GM12878 (cell line): ENCODE measurements around the gene TK1. TPM values are rescaled to one million over a fixed set of nuclear protein-coding genes. Genes with fewer than 3 reads are reported as not detected.
A peak's percentile ranks its signal among the peaks of the same experiment; 100 is the strongest.

Experiments
- CBX3 ChIP-seq: fragments of 200-600 bp; sonication (generic); IDR thresholded peaks from 2 replicates; pipeline ENCODE4 v1.6.1; 2016; ENCODE audit warnings: low read depth, borderline replicate concordance
- CHD1 ChIP-seq: IDR thresholded peaks from 2 replicates; pipeline ENCODE4 v1.6.1; 2012; ENCODE audit warnings: low read depth, low read length, improper control_type of control experiment
- CHD2 ChIP-seq: IDR thresholded peaks from 2 replicates; pipeline ENCODE4 v1.6.1; 2011; ENCODE audit warnings: low read depth, low read length, improper control_type of control experiment, borderline replicate concordance
- IKZF2 ChIP-seq, 2 experiments: fragments of 450-650 bp; IDR thresholded peaks; 2 replicates each; pipeline ENCODE4 v1.6.1; 2017; ENCODE audit warnings: mild to moderate bottlenecking in 2 of 2, moderate library complexity in 2 of 2
- MEF2A ChIP-seq: IDR thresholded peaks from 2 replicates; pipeline ENCODE4 v1.6.1; 2011; ENCODE audit warnings: low read depth, mild to moderate bottlenecking, low read length, moderate library complexity; ENCODE audit not compliant: insufficient read depth
- MXI1 ChIP-seq: fragments of 150-350 bp; IDR thresholded peaks from 2 replicates; pipeline ENCODE4 v1.6.1; 2011; ENCODE audit warnings: low read depth, mild to moderate bottlenecking, inconsistent platforms, low read length, improper control_type of control experiment
- NFYA ChIP-seq: IDR thresholded peaks from 2 replicates; pipeline ENCODE4 v1.6.1; 2011; ENCODE audit warnings: low read depth, mild to moderate bottlenecking, low read length, improper control_type of control experiment, borderline replicate concordance
- PML ChIP-seq: IDR thresholded peaks from 2 replicates; pipeline ENCODE4 v1.6.1; 2012; ENCODE audit warnings: low read length, inconsistent platforms
- POLR2A ChIP-seq: IDR thresholded peaks from 2 replicates; pipeline ENCODE4 v1.6.1; 2011; ENCODE audit warnings: low read depth, mild to moderate bottlenecking, low read length
- RELA ChIP-seq: fragments of 450-650 bp; IDR thresholded peaks from 2 replicates; pipeline ENCODE4 v1.8.0; 2014; ENCODE audit warnings: borderline replicate concordance; ENCODE audit not compliant: partially characterized antibody
- SIN3A ChIP-seq: IDR thresholded peaks from 2 replicates; pipeline ENCODE4 v1.6.1; 2012; ENCODE audit warnings: low read depth, low read length, improper control_type of control experiment
- SREBF2 ChIP-seq: IDR thresholded peaks from 2 replicates; pipeline ENCODE4 v1.6.1; 2012; ENCODE audit warnings: mild to moderate bottlenecking, low read length
- TCF3 ChIP-seq: IDR thresholded peaks from 2 replicates; pipeline ENCODE4 v1.6.1; 2012; ENCODE audit warnings: low read depth, mild to moderate bottlenecking, low read length, borderline replicate concordance; ENCODE audit not compliant: insufficient read depth
- USF1 ChIP-seq: IDR thresholded peaks from 2 replicates; pipeline ENCODE4 v1.6.1; 2011; ENCODE audit warnings: borderline replicate concordance, low read depth, mild to moderate bottlenecking, moderate library complexity, mixed read lengths, low read length; ENCODE audit not compliant: insufficient read depth; ENCODE audit errors: extremely low read length
- polyA plus RNA-seq, 11 experiments: library from polyadenylated mRNA; depleted of rRNA in 4 of 11; unstranded in 6 of 11; stranded (reverse) in 5 of 11; fragments of >200 nt; fragmentation: Nextera tagmentation in 4 of 11; fragmentation: Illumina TruSeq in 1 of 11; extraction: Ambion mirVana in 4 of 11; extraction: Trizol in 1 of 11; gene quantifications; 1 replicate in 1 of 11; 2 replicates in 10 of 11; pipeline versions ENCODE4 v1.2.1 to v1.2.3, GENCODE V29; 2011 to 2016; ENCODE audit warnings: inconsistent platforms in 2 of 11, missing spikeins in 2 of 11, low read depth in 1 of 11
- total RNA-seq, 4 experiments: library from RNA; depleted of rRNA in 3 of 4; stranded (reverse); fragments of >200 nt in 3 of 4; fragmentation: Illumina TruSeq in 1 of 4; extraction: Trizol in 1 of 4; gene quantifications; 2 replicates each; pipeline versions ENCODE4 v1.2.1 to v1.2.3, GENCODE V29; 2013 to 2021
- TF ChIP-seq, protein P1 (sequence below): fragments of 450-650 bp; IDR thresholded peaks from 2 replicates; pipeline ENCODE4 v1.6.1; 2017; ENCODE audit warnings: low read depth, mild to moderate bottlenecking, moderate library complexity
- TF ChIP-seq, protein P2 (sequence below): fragments of 450-650 bp; IDR thresholded peaks from 2 replicates; pipeline ENCODE4 v1.6.1; 2016; ENCODE audit warnings: mild to moderate bottlenecking
- TF ChIP-seq, protein P3 (sequence below): fragments of 450-650 bp; IDR thresholded peaks from 2 replicates; pipeline ENCODE4 v1.6.1; 2016; ENCODE audit warnings: mild to moderate bottlenecking

Gene TK1
- total and polyA plus RNA-seq, 10 of the 15 experiments (the other 5 are each of a cell fraction or from before 2014, with no cell fraction given), result 4.6 to 175 (median 77.9) TPM

- TF ChIP-seq, protein P1, sequence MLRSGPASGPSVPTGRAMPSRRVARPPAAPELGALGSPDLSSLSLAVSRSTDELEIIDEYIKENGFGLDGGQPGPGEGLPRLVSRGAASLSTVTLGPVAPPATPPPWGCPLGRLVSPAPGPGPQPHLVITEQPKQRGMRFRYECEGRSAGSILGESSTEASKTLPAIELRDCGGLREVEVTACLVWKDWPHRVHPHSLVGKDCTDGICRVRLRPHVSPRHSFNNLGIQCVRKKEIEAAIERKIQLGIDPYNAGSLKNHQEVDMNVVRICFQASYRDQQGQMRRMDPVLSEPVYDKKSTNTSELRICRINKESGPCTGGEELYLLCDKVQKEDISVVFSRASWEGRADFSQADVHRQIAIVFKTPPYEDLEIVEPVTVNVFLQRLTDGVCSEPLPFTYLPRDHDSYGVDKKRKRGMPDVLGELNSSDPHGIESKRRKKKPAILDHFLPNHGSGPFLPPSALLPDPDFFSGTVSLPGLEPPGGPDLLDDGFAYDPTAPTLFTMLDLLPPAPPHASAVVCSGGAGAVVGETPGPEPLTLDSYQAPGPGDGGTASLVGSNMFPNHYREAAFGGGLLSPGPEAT, result peak; percentile 86
- TF ChIP-seq SIN3A (no peak), TCF3 (peak; percentile 77), CBX3 (no peak), CHD1 (0 out of 2 replicates have a peak, but pooled peaks have one; percentile 43), RELA (peak; percentile 89), MEF2A (no peak), SREBF2 (no peak), CHD2 (no peak), MXI1 (peak; percentile 59), NFYA (no peak), IKZF2 (IDR thresholded peaks at IDR 0.05) (peak in 1 of 2 experiments; percentile 41; a peak in 2 of 4 replicates), POLR2A (peak; percentile 52), USF1 (peak; percentile 45), PML (no peak)
- TF ChIP-seq, protein P2, sequence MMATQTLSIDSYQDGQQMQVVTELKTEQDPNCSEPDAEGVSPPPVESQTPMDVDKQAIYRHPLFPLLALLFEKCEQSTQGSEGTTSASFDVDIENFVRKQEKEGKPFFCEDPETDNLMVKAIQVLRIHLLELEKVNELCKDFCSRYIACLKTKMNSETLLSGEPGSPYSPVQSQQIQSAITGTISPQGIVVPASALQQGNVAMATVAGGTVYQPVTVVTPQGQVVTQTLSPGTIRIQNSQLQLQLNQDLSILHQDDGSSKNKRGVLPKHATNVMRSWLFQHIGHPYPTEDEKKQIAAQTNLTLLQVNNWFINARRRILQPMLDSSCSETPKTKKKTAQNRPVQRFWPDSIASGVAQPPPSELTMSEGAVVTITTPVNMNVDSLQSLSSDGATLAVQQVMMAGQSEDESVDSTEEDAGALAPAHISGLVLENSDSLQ, result peak; percentile 75
- TF ChIP-seq, protein P3, sequence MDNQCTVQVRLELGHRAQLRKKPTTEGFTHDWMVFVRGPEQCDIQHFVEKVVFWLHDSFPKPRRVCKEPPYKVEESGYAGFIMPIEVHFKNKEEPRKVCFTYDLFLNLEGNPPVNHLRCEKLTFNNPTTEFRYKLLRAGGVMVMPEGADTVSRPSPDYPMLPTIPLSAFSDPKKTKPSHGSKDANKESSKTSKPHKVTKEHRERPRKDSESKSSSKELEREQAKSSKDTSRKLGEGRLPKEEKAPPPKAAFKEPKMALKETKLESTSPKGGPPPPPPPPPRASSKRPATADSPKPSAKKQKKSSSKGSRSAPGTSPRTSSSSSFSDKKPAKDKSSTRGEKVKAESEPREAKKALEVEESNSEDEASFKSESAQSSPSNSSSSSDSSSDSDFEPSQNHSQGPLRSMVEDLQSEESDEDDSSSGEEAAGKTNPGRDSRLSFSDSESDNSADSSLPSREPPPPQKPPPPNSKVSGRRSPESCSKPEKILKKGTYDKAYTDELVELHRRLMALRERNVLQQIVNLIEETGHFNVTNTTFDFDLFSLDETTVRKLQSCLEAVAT, result 0 out of 2 replicates have a peak, but pooled peaks have one; percentile 55
- TF ChIP-seq, all 136 proteins: peak for 25
Observed at GRCh38 chr17:78168903-78169793, 17.7 kb downstream of the TK1 start (continued).
